GM12864 (cell line): ENCODE data around the gene PDF.
"Not testable (repeated sequence)": the region's sequence is repeated elsewhere in the genome, so short reads cannot be mapped to it uniquely, and the experiment has no call there.

Experiments used
- DNase-seq: peaks from one replicate; pipeline ENCODE4 v3.0.0-alpha.2; 2011; ENCODE audit warnings: low read depth
- H3K4me3 ChIP-seq: 2 replicates; pipeline ENCODE4 v1.5.1; 2011; ENCODE audit warnings: mild to moderate bottlenecking, low read depth, low read length, control low read depth
- CTCF ChIP-seq: IDR thresholded peaks from 2 replicates; pipeline ENCODE4 v1.5.1; 2011; ENCODE audit warnings: low read depth, mild to moderate bottlenecking, moderate library complexity, low read length, control low read depth, inconsistent platforms; ENCODE audit errors: missing control alignments

The PDF gene

GRCh38 chr16:69301861-69302260 lies 28.5 kb downstream of the PDF start:
- H3K4me3 ChIP-seq = no peak overlapping the region
- DNase-seq = no peak
- no peak for TF ChIP-seq CTCF

- no peak for TF ChIP-seq CTCF
- DNase-seq = no peak
- no peak overlapping the region for H3K4me3 ChIP-seq
These were observed 29.2 kb downstream of the PDF start for GRCh38 chr16:69301187-69301586.

- no peak for DNase-seq
- TF ChIP-seq CTCF = no peak
- H3K4me3 ChIP-seq = no peak overlapping the region
These were observed 32.1 kb downstream of the PDF start for GRCh38 chr16:69298261-69298660.

GRCh38 chr16:69296771-69297170 lies 33.6 kb downstream of the PDF start:
- DNase-seq, H3K4me3 ChIP-seq: not testable (repeated sequence)

- no peak for TF ChIP-seq CTCF
- H3K4me3 ChIP-seq = no peak overlapping the region
- no peak for DNase-seq
These were observed 36.3 kb downstream of the PDF start for GRCh38 chr16:69294051-69294450.

- no peak overlapping the region for H3K4me3 ChIP-seq
- DNase-seq = no peak
- TF ChIP-seq CTCF = no peak
These were observed 37.0 kb downstream of the PDF start for GRCh38 chr16:69293401-69293800.

- not testable (repeated sequence) for H3K4me3 ChIP-seq, DNase-seq
These were observed 38.7 kb downstream of the PDF start for GRCh38 chr16:69291657-69292056.

GRCh38 chr16:69286941-69287713 lies 43.3 kb downstream of the PDF start:
- H3K4me3 ChIP-seq = no peak overlapping the region
- TF ChIP-seq CTCF = peak; percentile 24
- no peak for DNase-seq
